H1 (cell line): ENCODE data around the gene RASD1. TPM values are rescaled to one million over a fixed set of nuclear protein-coding genes. Genes with fewer than 3 reads are reported as not detected.

Experiments used
- CTCF ChIA-PET: fragments of 300-600 bp; sonication (Branson Sonifier 250); formaldehyde crosslinking; loops from one replicate; lab custom pipeline; 2021; ENCODE audit not compliant: partially characterized antibody; lab: Charles Lee
- POLR2A ChIA-PET: fragments of 300-600 bp; sonication (Branson Sonifier 250); formaldehyde crosslinking; loops from one replicate; lab custom pipeline; 2021; ENCODE audit warnings: inconsistent platforms; ENCODE audit not compliant: partially characterized antibody; lab: Charles Lee
- DNase-seq, 2 experiments: peaks; one replicate each; pipeline versions ENCODE4 v3.0.0 to v3.0.0-alpha.2; 2010 to 2022; ENCODE audit warnings: low spot score in 2 of 2, low read depth in 1 of 2, mixed read lengths in 1 of 2
- FAIRE-seq: peaks from 2 replicates; lab custom pipeline; 2011; peaks lifted over from hg19 to GRCh38; lab: Jason Lieb, UNC
- H2AFZ ChIP-seq: 2 replicates; pipeline ENCODE4 v1.8.1; 2012; ENCODE audit warnings: low read length, inconsistent platforms
- H2AK5ac ChIP-seq: 2 replicates; pipeline ENCODE4 v1.6.1; 2013; ENCODE audit warnings: low read depth, low read length
- H2BK120ac ChIP-seq: replicated peaks from 2 replicates; pipeline ENCODE3; 2013; ENCODE audit warnings: low read depth, low read length, inconsistent platforms
- H2BK12ac ChIP-seq: 2 replicates; pipeline ENCODE4 v1.6.1; 2013; ENCODE audit warnings: low read depth, low read length
- H2BK15ac ChIP-seq: 2 replicates; pipeline ENCODE4 v1.6.1; 2013; ENCODE audit warnings: low read length
- H2BK20ac ChIP-seq: 2 replicates; pipeline ENCODE4 v1.6.1; 2013; ENCODE audit warnings: low read length
- H2BK5ac ChIP-seq: 2 replicates; pipeline ENCODE4 v1.6.1; 2013; ENCODE audit warnings: low read depth, low read length
- H3K14ac ChIP-seq: 2 replicates; pipeline ENCODE4 v1.6.1; 2013; ENCODE audit warnings: inconsistent platforms; ENCODE audit not compliant: insufficient read length
- H3K18ac ChIP-seq: 2 replicates; pipeline ENCODE4 v1.6.1; 2013; ENCODE audit warnings: low read length; ENCODE audit errors: extremely low read depth
- H3K23ac ChIP-seq: 2 replicates; pipeline ENCODE4 v1.6.1; 2013; ENCODE audit warnings: inconsistent platforms; ENCODE audit not compliant: insufficient read length
- H3K23me2 ChIP-seq: 2 replicates; pipeline ENCODE4 v1.6.1; 2013; ENCODE audit warnings: low read depth, low read length
- H3K27ac ChIP-seq: 2 replicates; pipeline ENCODE4 v1.6.1; 2011; ENCODE audit warnings: low read depth, low read length, inconsistent platforms
- H3K27me3 ChIP-seq, 4 experiments: replicated peaks in 1 of 4; 1 replicate in 1 of 4; 2 replicates in 3 of 4; pipeline versions ENCODE4 v1.6.1 to v1.8.1; 2011 to 2013; ENCODE audit warnings: low read length in 3 of 4, mild to moderate bottlenecking in 3 of 4, inconsistent platforms in 2 of 4, mixed read lengths in 2 of 4, moderate library complexity in 1 of 4; ENCODE audit not compliant: control insufficient read depth in 3 of 4, insufficient read depth in 3 of 4; ENCODE audit errors: extremely low read depth in 1 of 4
- H3K36me3 ChIP-seq, 4 experiments: 2 replicates each; pipeline versions ENCODE4 v1.6.1 to v1.8.1; 2011 to 2013; ENCODE audit warnings: mild to moderate bottlenecking in 4 of 4, low read length in 3 of 4, moderate library complexity in 2 of 4, control low read depth in 1 of 4, inconsistent platforms in 1 of 4; ENCODE audit not compliant: insufficient read depth in 4 of 4, control insufficient read depth in 2 of 4
- H3K4ac ChIP-seq: replicated peaks from 2 replicates; pipeline ENCODE3; 2013; ENCODE audit warnings: low read length, low read depth, mixed read lengths, inconsistent platforms; ENCODE audit not compliant: insufficient read length
- H3K4me1 ChIP-seq, 4 experiments: replicated peaks in 1 of 4; 1 replicate in 1 of 4; 2 replicates in 3 of 4; pipeline versions ENCODE4 v1.6.1 to v1.8.1; 2011 to 2013; ENCODE audit warnings: low read length in 3 of 4, inconsistent platforms in 2 of 4, mixed read lengths in 1 of 4; ENCODE audit not compliant: insufficient read depth in 4 of 4, control insufficient read depth in 3 of 4
- H3K4me2 ChIP-seq, 2 experiments: 2 replicates each; pipeline versions ENCODE4 v1.6.1 to v1.8.1; 2011 to 2013; ENCODE audit warnings: low read depth in 2 of 2, low read length in 2 of 2, control low read depth in 1 of 2, inconsistent platforms in 1 of 2, mild to moderate bottlenecking in 1 of 2; ENCODE audit not compliant: insufficient read depth in 1 of 2
- H3K4me3 ChIP-seq, 4 experiments: fragments of 200-600, 300-600 bp in 1 of 4; sonication (generic), shearing (Covaris generic), sonication (Bioruptor Twin) in 1 of 4; 2 replicates each; pipeline versions ENCODE4 v1.5.1 to v1.8.1; 2011 to 2016; ENCODE audit warnings: low read length in 4 of 4, low read depth in 3 of 4, control low read depth in 2 of 4, inconsistent platforms in 2 of 4, mild to moderate bottlenecking in 2 of 4, mixed read lengths in 1 of 4, moderate library complexity in 1 of 4; ENCODE audit not compliant: insufficient read depth in 2 of 4; ENCODE audit errors: extremely low read depth in 1 of 4
- H3K56ac ChIP-seq: replicated peaks from 2 replicates; pipeline ENCODE3; 2013; ENCODE audit warnings: low read depth, mild to moderate bottlenecking, mixed read lengths, low read length, inconsistent platforms; ENCODE audit not compliant: insufficient read length
- H3K79me1 ChIP-seq: 2 replicates; pipeline ENCODE4 v1.6.1; 2013; ENCODE audit warnings: low read depth, low read length, control low read depth
- H3K79me2 ChIP-seq, 2 experiments: 2 replicates each; pipeline versions ENCODE4 v1.6.1 to v1.8.1; 2012 to 2013; ENCODE audit warnings: low read length in 2 of 2, mild to moderate bottlenecking in 2 of 2, inconsistent platforms in 1 of 2; ENCODE audit not compliant: insufficient read depth in 2 of 2, control insufficient read depth in 1 of 2
- H3K9ac ChIP-seq, 4 experiments: replicated peaks in 1 of 4; 1 replicate in 1 of 4; 2 replicates in 3 of 4; pipeline versions ENCODE4 v1.6.1 to v1.8.1; 2011 to 2013; ENCODE audit warnings: low read depth in 3 of 4, low read length in 3 of 4, control low read depth in 2 of 4, mild to moderate bottlenecking in 2 of 4, moderate library complexity in 2 of 4, inconsistent platforms in 1 of 4; ENCODE audit errors: extremely low read depth in 1 of 4
- H3K9me3 ChIP-seq, 2 experiments: 2 replicates each; pipeline versions ENCODE4 v1.6.1 to v1.8.1; 2012 to 2013; ENCODE audit warnings: mild to moderate bottlenecking in 2 of 2, moderate library complexity in 2 of 2, control low read depth in 1 of 2, inconsistent platforms in 1 of 2, low read depth in 1 of 2, low read length in 1 of 2, mixed read lengths in 1 of 2; ENCODE audit not compliant: insufficient read depth in 2 of 2
- H4K20me1 ChIP-seq, 2 experiments: replicated peaks in 1 of 2; 2 replicates each; pipeline versions ENCODE3 to v1.8.1; 2011 to 2013; ENCODE audit warnings: inconsistent platforms in 2 of 2, low read length in 2 of 2, mild to moderate bottlenecking in 1 of 2; ENCODE audit not compliant: insufficient read depth in 2 of 2, control insufficient read depth in 1 of 2
- H4K5ac ChIP-seq: 2 replicates; pipeline ENCODE4 v1.6.1; 2013; ENCODE audit warnings: low read length, low read depth, mixed read lengths, inconsistent platforms; ENCODE audit not compliant: insufficient read length
- H4K8ac ChIP-seq: 2 replicates; pipeline ENCODE4 v1.8.0; 2013; ENCODE audit warnings: mild to moderate bottlenecking, moderate library complexity, low read length, inconsistent platforms; ENCODE audit not compliant: insufficient read depth; ENCODE audit errors: extremely low read depth
- H4K91ac ChIP-seq: replicated peaks from 2 replicates; pipeline ENCODE3; 2013; ENCODE audit warnings: low read length, mixed read lengths, inconsistent platforms; ENCODE audit not compliant: insufficient read length
- CREB1 ChIP-seq: IDR thresholded peaks from 2 replicates; pipeline ENCODE4 v1.6.1; 2012; ENCODE audit warnings: inconsistent platforms
- MAX ChIP-seq: IDR thresholded peaks from 2 replicates; pipeline ENCODE4 v1.6.1; 2012; ENCODE audit warnings: inconsistent platforms
- NRF1 ChIP-seq: IDR thresholded peaks from 2 replicates; pipeline ENCODE4 v1.6.1; 2011; ENCODE audit warnings: mild to moderate bottlenecking, low read depth, low read length, improper control_type of control experiment
- WGBS, 2 experiments: shearing (Covaris generic) in 1 of 2; methylation state at CpG; one replicate each; pipeline versions ENCODE4 v1.1.6 to v1.1.7; 2013 to 2015; ENCODE audit warnings: low lambda C conversion rate in 2 of 2, mixed read lengths in 2 of 2, inconsistent platforms in 1 of 2, low coverage in 1 of 2, missing lambda C conversion rate in 1 of 2; ENCODE audit not compliant: insufficient replicate concordance in 2 of 2, insufficient coverage in 1 of 2, insufficient read length in 1 of 2; ENCODE audit errors: extremely low coverage in 1 of 2, missing lambda C conversion rate in 1 of 2; 5-methylcytosine and 5-hydroxymethylcytosine counted together
- polyA plus RNA-seq, 7 experiments: library from polyadenylated mRNA; depleted of rRNA in 3 of 7; stranded (reverse) in 5 of 7; unstranded in 2 of 7; fragments of >200 nt in 5 of 7; fragments of 200-250 nt in 2 of 7; gene quantifications; 1 replicate in 5 of 7; 2 replicates in 1 of 7; 4 replicates in 1 of 7; pipeline versions ENCODE4 v1.2.1 to v1.2.3, GENCODE V29; 2011 to 2013; ENCODE audit warnings: missing spikeins in 2 of 7, mixed read lengths in 2 of 7
- total RNA-seq: library from RNA; stranded (reverse); fragmentation: NEBNext Ultra II Directional; extraction: Animal tissue kit (Norgen Biotek cat#: 25700); gene quantifications from 2 replicates; pipeline ENCODE4 v1.2.1, GENCODE V29; 2021

The RASD1 gene
- total and polyA plus RNA-seq, 2 of the 8 experiments (the other 6 are each of a cell fraction or from before 2014, with no cell fraction given), result 2.3 to 2.6 TPM

GRCh38 chr17:17508019-17508535 is 11.9 kb upstream of the RASD1 start:
- no peak overlapping the region for H2AFZ ChIP-seq
- H4K8ac ChIP-seq, result no peak overlapping the region
- H3K14ac ChIP-seq, result no peak overlapping the region
- H3K9me3 ChIP-seq, result no peaks in the 10 kb centered on the region
- no peak for TF ChIP-seq NRF1
- TF ChIP-seq CREB1, result no peak
- no peak for TF ChIP-seq MAX
- 90% methylated on average over 9 of the region's 11 CpGs; no CpG with 5 or more reads in 1 of the 2 experiments for WGBS, 2 experiments
- H3K36me3 ChIP-seq, result no peaks in the 10 kb centered on the region
- no peak overlapping the region for H3K9ac ChIP-seq
- H2BK5ac ChIP-seq, result no peak overlapping the region
- no peak for FAIRE-seq
- no peak overlapping the region for H3K27ac ChIP-seq
- H2AK5ac ChIP-seq, result no peak overlapping the region
- DNase-seq, result no peak
- no peak overlapping the region for H3K23ac ChIP-seq
- ChIA-PET POLR2A (no interaction called here), CTCF (interaction anchor here (1.0 to 5.1 kb wide), 4 partner anchors 11 to 153 kb away, joined by 5 to 40 read pairs (median 25); partner anchors contain the start of gene RASD1)
- H2BK15ac ChIP-seq, result no peak overlapping the region
- peaks cover 0 to 2% (median 0%) of the 10 kb centered on the region in 4 experiments; a peak in 1 of 7 replicates for H3K4me1 ChIP-seq
- no peak overlapping the region for H3K56ac ChIP-seq
- H4K91ac ChIP-seq, result no peak overlapping the region
- no peak overlapping the region for H3K4me2 ChIP-seq
- H3K18ac ChIP-seq, result no peak overlapping the region
- H3K4ac ChIP-seq, result no peak overlapping the region
- no peaks in the 10 kb centered on the region for H3K79me2 ChIP-seq
- H2BK12ac ChIP-seq, result no peak overlapping the region
- H2BK120ac ChIP-seq, result no peak overlapping the region
- H2BK20ac ChIP-seq, result no peak overlapping the region
- no peaks in the 10 kb centered on the region for H3K23me2 ChIP-seq
- no peaks in the 10 kb centered on the region; a peak in 1 of 7 replicates for H3K27me3 ChIP-seq
- peaks cover 0 to 2% of the 10 kb centered on the region in 2 experiments for H4K20me1 ChIP-seq
- no peaks in the 10 kb centered on the region for H3K79me1 ChIP-seq
- no peak overlapping the region for H3K4me3 ChIP-seq
- H4K5ac ChIP-seq, result no peak overlapping the region
